ENCODE results near the gene SSBP3.

The SSBP3 gene

DNA sequence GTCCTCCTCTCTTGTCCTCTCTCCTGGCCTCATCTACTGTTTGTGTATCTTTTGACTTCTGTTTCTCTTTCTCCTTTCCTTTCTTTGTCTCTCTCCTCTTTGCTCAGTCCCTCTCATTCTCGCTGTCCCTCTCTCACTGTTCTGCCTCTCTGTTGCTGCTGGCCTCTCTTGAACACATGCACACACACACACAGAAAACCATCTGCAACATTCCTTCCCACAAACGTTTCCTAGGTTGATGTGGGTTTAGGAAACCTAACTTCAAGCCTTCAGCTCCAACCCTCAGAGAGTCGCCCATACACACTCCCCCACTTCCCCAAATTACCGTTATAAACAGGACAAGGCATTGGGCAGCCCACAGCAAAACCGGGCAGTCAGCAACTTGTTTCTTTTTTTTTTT, 10.9 kb upstream of the SSBP3 start:
- Histone ChIP-seq H3K9me3 (ENCODE audit: insufficient read depth, low read length) (peaks cover 11% of the 10 kb centered on the region; the same call in 1 of the 2 replicates), H3K4me1 (ENCODE audit: insufficient read depth, insufficient read length) (peaks cover 7% of the 10 kb centered on the region), H3K4me3 (ENCODE audit: insufficient read length, low read depth) (no peak overlapping the region), H3K36me3 (ENCODE audit: insufficient read depth, insufficient read length, low read length) (no peaks in the 10 kb centered on the region), H3K27me3 (ENCODE audit: insufficient read depth, insufficient read length) (peaks cover 6% of the 10 kb centered on the region), H3K9ac (ENCODE audit: insufficient read length, low read depth) (no peak overlapping the region)
- TF ChIP-seq ZNF274 (IDR thresholded peaks at IDR 0.05; ENCODE audit: low read depth, low read length) (no peak), SUZ12 (IDR thresholded peaks at IDR 0.05; ENCODE audit: extremely low read depth, insufficient read depth, insufficient read length) (no peak), YY1 (IDR thresholded peaks at IDR 0.05; ENCODE audit: insufficient read depth, insufficient read length) (no peak)
- DNase-seq (ENCODE audit: low read depth, low spot score) = no peak

DNA sequence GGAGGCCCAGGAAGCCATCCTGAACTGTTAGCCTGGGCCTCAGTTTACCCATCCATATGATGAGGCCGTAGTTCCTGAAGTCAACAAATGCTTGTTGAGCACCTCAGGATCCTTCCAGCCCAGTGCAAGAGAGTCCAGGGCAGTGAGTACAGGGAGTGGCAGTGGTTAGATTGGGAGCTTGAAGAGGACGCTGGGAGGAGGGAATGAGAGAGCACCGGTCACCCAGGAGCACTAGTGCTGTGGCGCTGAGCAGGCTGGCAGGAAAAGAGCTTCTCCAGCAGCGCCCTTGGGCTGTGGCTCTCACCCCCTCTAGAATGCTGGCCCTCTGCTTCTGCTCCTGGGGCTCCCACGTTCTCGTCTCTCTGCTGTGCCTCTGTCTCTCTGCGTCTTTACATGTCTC, 10.2 kb upstream of the SSBP3 start:
- H3K4me1 ChIP-seq (ENCODE audit: insufficient read depth, insufficient read length) = peaks cover 7% of the 10 kb centered on the region
- DNase-seq (ENCODE audit: low read depth, low spot score) = no peak
- H3K27me3 ChIP-seq (ENCODE audit: insufficient read depth, insufficient read length) = peaks cover 6% of the 10 kb centered on the region
- no peak overlapping the region for H3K9ac ChIP-seq (ENCODE audit: insufficient read length, low read depth)
- TF ChIP-seq SUZ12 (IDR thresholded peaks at IDR 0.05; ENCODE audit: extremely low read depth, insufficient read depth, insufficient read length) (no peak), YY1 (IDR thresholded peaks at IDR 0.05; ENCODE audit: insufficient read depth, insufficient read length) (no peak), ZNF274 (IDR thresholded peaks at IDR 0.05; ENCODE audit: low read depth, low read length) (no peak)
- H3K36me3 ChIP-seq (ENCODE audit: insufficient read depth, insufficient read length, low read length) = no peaks in the 10 kb centered on the region
- no peak overlapping the region for H3K4me3 ChIP-seq (ENCODE audit: insufficient read length, low read depth)
- H3K9me3 ChIP-seq (ENCODE audit: insufficient read depth, low read length) = peaks cover 11% of the 10 kb centered on the region; the same call in 1 of the 2 replicates

DNA sequence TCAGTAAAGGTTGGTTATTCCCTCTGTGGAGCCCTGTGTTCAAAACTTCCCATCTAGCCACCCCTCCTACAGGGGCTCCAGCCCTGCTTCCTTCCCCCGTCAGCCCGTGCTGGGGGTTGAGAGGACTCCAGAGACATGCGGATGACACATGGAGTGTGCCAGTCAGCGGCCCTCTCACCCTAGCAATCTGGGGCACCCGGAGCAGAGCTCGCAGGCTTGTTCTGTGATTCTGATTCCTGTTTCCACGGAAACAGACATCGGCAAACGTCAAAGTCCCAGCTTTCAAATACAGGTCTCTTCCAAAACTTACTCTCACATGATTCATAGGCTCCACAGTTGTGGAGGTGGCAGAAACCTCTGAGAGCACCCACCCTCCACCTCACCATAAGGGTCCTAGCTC, 9.8 kb upstream of the SSBP3 start:
- DNase-seq (ENCODE audit: low read depth, low spot score) = no peak
- peaks cover 6% of the 10 kb centered on the region for H3K27me3 ChIP-seq (ENCODE audit: insufficient read depth, insufficient read length)
- no peak overlapping the region for H3K4me3 ChIP-seq (ENCODE audit: insufficient read length, low read depth)
- H3K9me3 ChIP-seq (ENCODE audit: insufficient read depth, low read length) = peaks cover 11% of the 10 kb centered on the region; the same call in 1 of the 2 replicates
- no peaks in the 10 kb centered on the region for H3K36me3 ChIP-seq (ENCODE audit: insufficient read depth, insufficient read length, low read length)
- TF ChIP-seq YY1 (IDR thresholded peaks at IDR 0.05; ENCODE audit: insufficient read depth, insufficient read length) = no peak
- TF ChIP-seq ZNF274 (IDR thresholded peaks at IDR 0.05; ENCODE audit: low read depth, low read length) = no peak
- TF ChIP-seq SUZ12 (IDR thresholded peaks at IDR 0.05; ENCODE audit: extremely low read depth, insufficient read depth, insufficient read length) = no peak
- peaks cover 7% of the 10 kb centered on the region for H3K4me1 ChIP-seq (ENCODE audit: insufficient read depth, insufficient read length)
- H3K9ac ChIP-seq (ENCODE audit: insufficient read length, low read depth) = no peak overlapping the region

DNA sequence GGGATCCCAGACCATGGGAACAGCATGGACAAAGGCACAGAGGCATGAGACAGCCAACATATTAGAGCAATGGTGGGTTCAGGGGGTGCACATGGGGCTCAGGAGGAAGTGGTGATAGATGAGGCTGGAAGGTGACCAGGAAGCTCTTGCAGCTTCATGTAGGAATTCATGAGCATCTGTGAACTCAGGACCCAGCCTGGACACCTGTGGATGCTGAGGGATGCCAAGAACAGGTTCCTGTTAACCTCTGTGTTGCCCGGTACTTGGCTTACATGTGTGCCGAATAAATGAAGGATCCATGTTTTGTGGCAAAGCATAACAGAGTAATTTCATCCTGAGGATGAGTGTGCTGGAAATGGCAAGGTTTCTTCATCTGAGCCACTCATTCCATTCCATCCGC, 9.3 kb upstream of the SSBP3 start:
- H3K9me3 ChIP-seq (ENCODE audit: insufficient read depth, low read length) = peaks cover 11% of the 10 kb centered on the region; the same call in 1 of the 2 replicates
- H3K27me3 ChIP-seq (ENCODE audit: insufficient read depth, insufficient read length) = peaks cover 6% of the 10 kb centered on the region
- H3K9ac ChIP-seq (ENCODE audit: insufficient read length, low read depth) = no peak overlapping the region
- H3K4me1 ChIP-seq (ENCODE audit: insufficient read depth, insufficient read length) = peaks cover 11% of the 10 kb centered on the region
- H3K36me3 ChIP-seq (ENCODE audit: insufficient read depth, insufficient read length, low read length) = no peaks in the 10 kb centered on the region
- DNase-seq (ENCODE audit: low read depth, low spot score) = no peak
- TF ChIP-seq SUZ12 (IDR thresholded peaks at IDR 0.05; ENCODE audit: extremely low read depth, insufficient read depth, insufficient read length) = no peak
- no peak for TF ChIP-seq ZNF274 (IDR thresholded peaks at IDR 0.05; ENCODE audit: low read depth, low read length)
- no peak for TF ChIP-seq YY1 (IDR thresholded peaks at IDR 0.05; ENCODE audit: insufficient read depth, insufficient read length)
- no peak overlapping the region for H3K4me3 ChIP-seq (ENCODE audit: insufficient read length, low read depth)

DNA sequence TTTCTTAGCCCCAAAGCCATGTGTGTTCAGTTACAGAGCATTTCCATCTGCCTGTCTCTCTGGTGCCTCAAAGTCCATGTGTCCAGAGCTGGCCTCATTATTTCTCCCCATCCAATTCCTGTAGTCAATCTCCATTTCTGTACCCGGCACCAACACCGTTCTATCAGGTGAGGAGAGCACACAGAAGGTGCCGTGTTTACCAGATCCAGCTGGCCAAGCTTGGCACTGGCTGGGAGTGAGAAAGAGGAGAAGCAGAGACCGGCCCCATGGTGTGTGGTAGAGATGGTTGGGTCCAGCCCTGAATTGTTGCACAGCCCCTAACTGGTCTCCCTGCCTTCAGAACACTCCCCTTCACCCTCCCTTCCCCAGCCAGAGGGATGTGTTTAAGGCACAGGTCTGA, 7.5 kb upstream of the SSBP3 start:
- Histone ChIP-seq H3K4me3 (ENCODE audit: insufficient read length, low read depth) (no peak overlapping the region), H3K9ac (ENCODE audit: insufficient read length, low read depth) (no peak overlapping the region), H3K4me1 (ENCODE audit: insufficient read depth, insufficient read length) (peaks cover 24% of the 10 kb centered on the region), H3K36me3 (ENCODE audit: insufficient read depth, insufficient read length, low read length) (no peaks in the 10 kb centered on the region), H3K27me3 (ENCODE audit: insufficient read depth, insufficient read length) (peaks cover 6% of the 10 kb centered on the region), H3K9me3 (ENCODE audit: insufficient read depth, low read length) (peaks cover 11% of the 10 kb centered on the region; the same call in 1 of the 2 replicates)
- no peak for TF ChIP-seq ZNF274 (IDR thresholded peaks at IDR 0.05; ENCODE audit: low read depth, low read length)
- TF ChIP-seq SUZ12 (IDR thresholded peaks at IDR 0.05; ENCODE audit: extremely low read depth, insufficient read depth, insufficient read length) = no peak
- no peak for TF ChIP-seq YY1 (IDR thresholded peaks at IDR 0.05; ENCODE audit: insufficient read depth, insufficient read length)
- DNase-seq (ENCODE audit: low read depth, low spot score) = no peak

DNA sequence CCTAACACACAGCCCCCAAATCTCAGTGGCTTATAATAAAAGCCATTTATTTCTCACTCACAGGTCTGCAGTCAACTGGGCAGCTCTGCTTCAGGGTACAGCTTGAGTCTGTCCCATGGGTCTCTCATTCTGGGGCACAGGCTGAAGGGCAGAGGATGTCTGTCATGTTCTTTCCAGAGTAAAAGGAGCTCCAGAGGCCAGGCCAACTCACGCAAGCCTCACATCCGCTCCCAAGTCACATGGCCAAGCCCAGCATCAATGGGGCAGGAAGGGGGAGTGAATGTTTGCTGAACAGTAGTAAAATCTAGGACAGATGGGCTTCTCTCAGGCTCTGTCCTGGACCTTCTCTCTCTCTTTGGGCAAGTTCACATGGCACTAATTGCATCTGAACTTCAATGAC, 7.1 kb upstream of the SSBP3 start:
- H3K36me3 ChIP-seq (ENCODE audit: insufficient read depth, insufficient read length, low read length) = no peaks in the 10 kb centered on the region
- no peak overlapping the region for H3K4me3 ChIP-seq (ENCODE audit: insufficient read length, low read depth)
- TF ChIP-seq SUZ12 (IDR thresholded peaks at IDR 0.05; ENCODE audit: extremely low read depth, insufficient read depth, insufficient read length) (no peak), YY1 (IDR thresholded peaks at IDR 0.05; ENCODE audit: insufficient read depth, insufficient read length) (no peak), ZNF274 (IDR thresholded peaks at IDR 0.05; ENCODE audit: low read depth, low read length) (no peak)
- no peak overlapping the region for H3K9ac ChIP-seq (ENCODE audit: insufficient read length, low read depth)
- H3K27me3 ChIP-seq (ENCODE audit: insufficient read depth, insufficient read length) = peaks cover 6% of the 10 kb centered on the region
- peaks cover 11% of the 10 kb centered on the region; the same call in 1 of the 2 replicates for H3K9me3 ChIP-seq (ENCODE audit: insufficient read depth, low read length)
- DNase-seq (ENCODE audit: low read depth, low spot score) = no peak
- peaks cover 25% of the 10 kb centered on the region for H3K4me1 ChIP-seq (ENCODE audit: insufficient read depth, insufficient read length)

DNA sequence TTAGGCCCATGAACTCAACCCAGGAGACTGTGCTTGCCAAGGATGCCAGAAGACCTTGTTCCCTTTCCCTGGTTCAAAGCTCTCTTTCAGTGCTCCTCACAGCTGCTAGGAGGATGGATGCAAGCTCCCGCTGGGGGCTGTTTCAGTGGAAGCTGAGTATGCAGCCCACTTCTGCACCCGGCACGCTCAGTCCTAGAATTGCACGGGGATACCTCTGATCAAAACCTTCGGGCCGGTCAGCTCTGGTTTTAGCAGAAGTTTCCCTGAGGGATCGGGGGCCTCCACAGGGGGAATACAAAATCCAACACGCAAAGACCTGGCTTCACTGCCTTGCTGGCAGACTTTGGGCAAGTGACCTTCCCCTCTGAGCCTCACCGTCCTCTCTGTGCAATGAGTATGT, 4.2 kb upstream of the SSBP3 start:
- no peak for DNase-seq (ENCODE audit: low read depth, low spot score)
- TF ChIP-seq ZNF274 (IDR thresholded peaks at IDR 0.05; ENCODE audit: low read depth, low read length) (no peak), SUZ12 (IDR thresholded peaks at IDR 0.05; ENCODE audit: extremely low read depth, insufficient read depth, insufficient read length) (no peak), YY1 (IDR thresholded peaks at IDR 0.05; ENCODE audit: insufficient read depth, insufficient read length) (no peak)
- H3K9ac ChIP-seq (ENCODE audit: insufficient read length, low read depth) = peak overlapping the region; percentile 51

More for the DNA sequence above, 4.2 kb upstream of the SSBP3 start:
- no peaks in the 10 kb centered on the region for H3K36me3 ChIP-seq (ENCODE audit: insufficient read depth, insufficient read length, low read length)
- peaks cover 27% of the 10 kb centered on the region for H3K4me1 ChIP-seq (ENCODE audit: insufficient read depth, insufficient read length)
- H3K4me3 ChIP-seq (ENCODE audit: insufficient read length, low read depth) = no peak overlapping the region
- peaks cover 4% of the 10 kb centered on the region for H3K27me3 ChIP-seq (ENCODE audit: insufficient read depth, insufficient read length)
- no peaks in the 10 kb centered on the region for H3K9me3 ChIP-seq (ENCODE audit: insufficient read depth, low read length)
